OCI-LY3 (cell line): ENCODE measurements around the gene GATA3.
A peak's percentile ranks its signal among the peaks of the same experiment; 100 is the strongest.

Experiments used
- H2AFZ ChIP-seq: fragments of 200-600, 300-600 bp; shearing (Covaris generic); 2 replicates; pipeline ENCODE4 v1.6.0; 2014; ENCODE audit warnings: antibody characterized with exemption, low read depth, low read length
- H3K27ac ChIP-seq: fragments of 200-600, 300-600 bp; sonication (generic); 2 replicates; pipeline ENCODE4 v1.5.1; 2014; ENCODE audit warnings: mild to moderate bottlenecking, low read length, moderate library complexity, mixed read lengths
- H3K27me3 ChIP-seq: fragments of 200-600, 300-600 bp; sonication (generic); 2 replicates; pipeline ENCODE4 v1.6.1; 2014; ENCODE audit warnings: low read depth, low read length, mixed read lengths
- H3K36me3 ChIP-seq: fragments of 200-600, 300-600 bp; sonication (generic); replicated peaks from 2 replicates; pipeline ENCODE3; 2014; ENCODE audit warnings: low read depth, low read length, mixed read lengths
- H3K4me1 ChIP-seq: fragments of 300-600, 200-600 bp; sonication (generic); 2 replicates; pipeline ENCODE4 v1.6.1; 2014; ENCODE audit warnings: low read length, mixed read lengths
- H3K4me2 ChIP-seq: fragments of 200-600, 300-600 bp; sonication (generic); 2 replicates; pipeline ENCODE4 v1.6.1; 2014; ENCODE audit warnings: low read length, mixed read lengths
- H3K4me3 ChIP-seq: fragments of 300-600, 200-600 bp; sonication (generic); 2 replicates; pipeline ENCODE4 v1.5.1; 2014; ENCODE audit warnings: antibody characterized with exemption, mild to moderate bottlenecking, low read length, moderate library complexity
- H3K79me2 ChIP-seq: fragments of 300-600, 200-600 bp; shearing (Covaris generic); 2 replicates; pipeline ENCODE4 v1.6.1; 2014; ENCODE audit warnings: mild to moderate bottlenecking, low read length, mixed read lengths
- H3K9ac ChIP-seq: fragments of 300-600, 200-600 bp; shearing (Covaris generic); 2 replicates; pipeline ENCODE4 v1.6.0; 2014; ENCODE audit warnings: mild to moderate bottlenecking, low read length, moderate library complexity
- H3K9me3 ChIP-seq: fragments of 200-600, 300-600 bp; shearing (Covaris generic); 2 replicates; pipeline ENCODE4 v1.6.1; 2014; ENCODE audit warnings: low read length, mixed read lengths; ENCODE audit not compliant: insufficient read depth
- H4K20me1 ChIP-seq: fragments of 200-600, 300-600 bp; sonication (generic); 2 replicates; pipeline ENCODE4 v1.6.1; 2016; ENCODE audit warnings: low read length, mixed read lengths; ENCODE audit not compliant: insufficient read depth
- EZH2phosphoT487 ChIP-seq: fragments of 200-600 bp; shearing (Covaris generic); IDR thresholded peaks from 2 replicates; pipeline ENCODE4 v1.6.1; 2018; ENCODE audit warnings: antibody characterized with exemption, mixed run types, low read depth
- TF ChIP-seq, protein P1 (sequence below): fragments of 200-600, 300-600 bp; sonication (generic); IDR thresholded peaks from 2 replicates; pipeline ENCODE4 v1.5.1; 2014; ENCODE audit warnings: antibody characterized with exemption, low read length, low read depth

Gene GATA3

DNA sequence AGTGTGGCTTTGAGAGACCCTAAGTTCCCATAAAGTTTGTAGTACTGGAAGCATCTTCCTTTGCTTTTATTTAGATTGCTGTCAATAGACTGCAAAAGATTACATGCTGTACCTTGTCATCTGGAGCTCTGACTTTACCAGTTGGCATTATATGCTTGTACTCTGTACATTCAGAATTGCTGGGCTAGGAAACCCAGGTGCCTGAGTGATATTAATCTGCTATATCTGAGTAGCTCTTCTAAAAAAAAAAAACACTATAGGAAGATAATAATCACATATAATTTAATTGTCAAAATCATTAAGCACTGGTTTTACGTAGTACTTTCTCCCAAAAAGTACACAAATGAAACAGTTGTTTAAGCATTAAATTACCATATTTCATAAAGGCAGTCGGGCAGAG lies 12.3 kb downstream of the GATA3 start:
- H3K79me2 ChIP-seq: no peaks in the 10 kb centered on the region
- H3K27me3 ChIP-seq: peaks cover 49% of the 10 kb centered on the region
- no peak overlapping the region for H3K27ac ChIP-seq
- no peak overlapping the region for H2AFZ ChIP-seq
- peaks cover 9% of the 10 kb centered on the region for H3K4me1 ChIP-seq
- TF ChIP-seq, protein P1, sequence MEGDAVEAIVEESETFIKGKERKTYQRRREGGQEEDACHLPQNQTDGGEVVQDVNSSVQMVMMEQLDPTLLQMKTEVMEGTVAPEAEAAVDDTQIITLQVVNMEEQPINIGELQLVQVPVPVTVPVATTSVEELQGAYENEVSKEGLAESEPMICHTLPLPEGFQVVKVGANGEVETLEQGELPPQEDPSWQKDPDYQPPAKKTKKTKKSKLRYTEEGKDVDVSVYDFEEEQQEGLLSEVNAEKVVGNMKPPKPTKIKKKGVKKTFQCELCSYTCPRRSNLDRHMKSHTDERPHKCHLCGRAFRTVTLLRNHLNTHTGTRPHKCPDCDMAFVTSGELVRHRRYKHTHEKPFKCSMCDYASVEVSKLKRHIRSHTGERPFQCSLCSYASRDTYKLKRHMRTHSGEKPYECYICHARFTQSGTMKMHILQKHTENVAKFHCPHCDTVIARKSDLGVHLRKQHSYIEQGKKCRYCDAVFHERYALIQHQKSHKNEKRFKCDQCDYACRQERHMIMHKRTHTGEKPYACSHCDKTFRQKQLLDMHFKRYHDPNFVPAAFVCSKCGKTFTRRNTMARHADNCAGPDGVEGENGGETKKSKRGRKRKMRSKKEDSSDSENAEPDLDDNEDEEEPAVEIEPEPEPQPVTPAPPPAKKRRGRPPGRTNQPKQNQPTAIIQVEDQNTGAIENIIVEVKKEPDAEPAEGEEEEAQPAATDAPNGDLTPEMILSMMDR: no peak
- no peak for TF ChIP-seq EZH2phosphoT487
- no peaks in the 10 kb centered on the region for H3K36me3 ChIP-seq
- no peak overlapping the region for H3K4me2 ChIP-seq
- H3K9ac ChIP-seq: no peak overlapping the region
- no peaks in the 10 kb centered on the region for H3K9me3 ChIP-seq
- no peak overlapping the region for H3K4me3 ChIP-seq
- H4K20me1 ChIP-seq: no peaks in the 10 kb centered on the region

DNA sequence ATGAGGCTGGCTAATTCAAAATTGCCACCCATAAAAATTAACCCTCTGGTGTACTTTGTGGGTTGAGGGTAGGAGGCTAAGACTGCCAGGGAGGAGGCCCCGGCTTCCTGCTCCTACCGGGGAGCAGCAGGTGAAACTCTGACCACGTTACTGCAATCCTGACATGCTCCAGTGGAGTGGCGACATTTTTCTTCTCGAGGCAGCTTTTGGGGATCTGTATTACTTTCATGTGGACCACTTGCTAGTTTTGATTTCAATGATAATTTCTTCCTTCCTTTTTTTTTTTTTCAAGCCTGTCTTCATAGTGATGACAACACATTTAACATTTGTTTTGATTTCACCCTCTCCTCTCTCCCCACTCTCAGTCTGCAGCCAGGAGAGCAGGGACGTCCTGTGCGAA lies 14.6 kb downstream of the GATA3 start:
- H3K4me3 ChIP-seq: no peak overlapping the region
- H3K79me2 ChIP-seq: no peaks in the 10 kb centered on the region
- no peaks in the 10 kb centered on the region for H3K36me3 ChIP-seq
- no peak overlapping the region for H3K27ac ChIP-seq
- H2AFZ ChIP-seq: no peak overlapping the region
- H3K9me3 ChIP-seq: no peaks in the 10 kb centered on the region
- no peaks in the 10 kb centered on the region for H4K20me1 ChIP-seq
- peaks cover 49% of the 10 kb centered on the region for H3K27me3 ChIP-seq
- H3K4me1 ChIP-seq: peaks cover 9% of the 10 kb centered on the region
- H3K4me2 ChIP-seq: peak overlapping the region; percentile 20
- no peak for TF ChIP-seq EZH2phosphoT487
- TF ChIP-seq, protein P1: no peak
- H3K9ac ChIP-seq: no peak overlapping the region

DNA sequence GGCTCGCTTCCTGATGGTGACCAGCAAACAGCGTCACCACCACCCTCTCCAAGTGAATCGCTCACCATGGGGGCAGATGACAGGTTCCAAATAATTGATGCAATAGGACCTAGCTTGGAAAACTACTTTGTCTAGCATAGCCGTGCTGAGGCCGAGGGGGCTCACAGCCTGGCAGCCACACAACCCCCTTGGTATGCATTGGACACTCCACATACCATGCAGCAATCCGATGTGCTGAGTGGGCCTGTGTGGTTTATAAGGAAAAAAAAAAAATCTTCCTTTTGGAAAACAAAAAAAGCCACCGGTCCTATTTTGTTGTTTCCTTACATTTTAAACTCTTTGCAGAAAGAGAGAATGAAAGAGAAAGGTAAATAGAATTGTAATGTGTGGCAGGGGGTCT lies 15.1 kb downstream of the GATA3 start:
- H3K27ac ChIP-seq: no peak overlapping the region
- no peak overlapping the region for H2AFZ ChIP-seq
- peaks cover 45% of the 10 kb centered on the region for H3K27me3 ChIP-seq
- no peaks in the 10 kb centered on the region for H3K79me2 ChIP-seq
- peaks cover 9% of the 10 kb centered on the region for H3K4me1 ChIP-seq
- no peaks in the 10 kb centered on the region for H4K20me1 ChIP-seq
- TF ChIP-seq, protein P1: no peak
- TF ChIP-seq EZH2phosphoT487: no peak
- H3K4me2 ChIP-seq: peak overlapping the region; percentile 20; the same call in 1 of the 2 replicates
- H3K36me3 ChIP-seq: no peaks in the 10 kb centered on the region
- no peak overlapping the region for H3K9ac ChIP-seq
- no peaks in the 10 kb centered on the region for H3K9me3 ChIP-seq
- H3K4me3 ChIP-seq: no peak overlapping the region

DNA sequence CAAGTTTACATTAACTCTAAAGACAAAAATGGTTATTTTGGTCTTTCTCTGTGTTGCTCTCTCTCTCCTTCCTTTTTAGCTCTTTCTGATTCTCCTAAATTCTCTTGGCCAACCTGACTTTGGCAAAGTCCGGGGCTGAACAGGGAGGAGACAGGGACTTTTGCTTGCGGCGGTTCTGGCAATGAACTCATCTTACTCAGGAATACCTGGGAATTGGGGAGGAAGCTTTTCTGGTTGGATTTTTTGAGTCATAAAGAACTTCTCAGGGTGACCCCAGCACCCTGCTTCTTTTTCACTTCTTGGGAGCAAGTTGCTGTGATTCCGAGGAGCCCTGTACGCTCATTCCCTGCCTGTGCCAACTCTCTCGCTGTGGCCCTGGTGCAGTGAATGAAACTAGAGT lies 16.0 kb downstream of the GATA3 start:
- TF ChIP-seq EZH2phosphoT487: no peak
- TF ChIP-seq, protein P1: no peak
- no peak overlapping the region for H3K4me3 ChIP-seq
- H3K27me3 ChIP-seq: peaks cover 42% of the 10 kb centered on the region
- H3K27ac ChIP-seq: no peak overlapping the region
- H3K36me3 ChIP-seq: no peaks in the 10 kb centered on the region
- H3K79me2 ChIP-seq: no peaks in the 10 kb centered on the region
- H3K9me3 ChIP-seq: no peaks in the 10 kb centered on the region
- H2AFZ ChIP-seq: no peak overlapping the region
- no peaks in the 10 kb centered on the region for H4K20me1 ChIP-seq
- H3K4me1 ChIP-seq: peaks cover 9% of the 10 kb centered on the region
- H3K4me2 ChIP-seq: no peak overlapping the region
- no peak overlapping the region for H3K9ac ChIP-seq
